NB4 (cell line): Measurements from ENCODE around the gene EHD1.

Experiments
- CTCF ChIP-seq: IDR thresholded peaks from one replicate; pipeline ENCODE4 v1.5.1; 2012; ENCODE audit warnings: low read depth, low read length
- MAX ChIP-seq: IDR thresholded peaks from 2 replicates; pipeline ENCODE4 v1.6.1; 2011; ENCODE audit warnings: low read depth, low read length
- MYC ChIP-seq: IDR thresholded peaks from 2 replicates; pipeline ENCODE4 v1.6.1; 2011; ENCODE audit warnings: low read depth, low read length

- no peak for TF ChIP-seq CTCF
- no peak for TF ChIP-seq MYC
- TF ChIP-seq MAX, result no peak
Measured at GRCh38 chr11:64827451-64827839, 51.0 kb downstream of the EHD1 start.
